ENCODE results near the gene PIGH. TPM values are rescaled to one million over a fixed set of nuclear protein-coding genes. Genes with fewer than 3 reads are reported as not detected.
"Not testable (repeated sequence)": the region's sequence is repeated elsewhere in the genome, so short reads cannot be mapped to it uniquely, and the experiment has no call there.

Gene PIGH
- total and polyA plus RNA-seq, 8 donors = 5.2 to 222 (median 21.0) TPM

- no peaks in the 10 kb centered on the region for H3K4me1 ChIP-seq
- WGBS, 5 donors = 88 to 96% (median 92%) methylated on average over 5 of the region's 5 CpGs
- no peaks in the 10 kb centered on the region for H3K36me3 ChIP-seq
- no peaks in the 10 kb centered on the region for H3K9me3 ChIP-seq
- DNase-seq = no peak
- no peak overlapping the region for H3K27ac ChIP-seq
- intact Hi-C loops (cut with DNase I; ENCODE audit: low total_unique reads) = no loop called here
- no peak overlapping the region for H3K4me3 ChIP-seq
- peaks cover 0 to 12% (median 0%) of the 10 kb centered on the region in 3 donors for H3K27me3 ChIP-seq
- TF ChIP-seq EP300 (IDR thresholded peaks at IDR 0.05) (no peak), POLR2AphosphoS5 (IDR thresholded peaks at IDR 0.05) (no peak), POLR2A (IDR thresholded peaks at IDR 0.05) (no peak), CTCF (IDR thresholded peaks at IDR 0.05) (no peak)
These were observed 7.6 kb upstream of the PIGH start for GRCh38 chr14:67607646-67608045.

- intact Hi-C loops (cut with DNase I; ENCODE audit: low total_unique reads) = no loop called here
- no peaks in the 10 kb centered on the region for H3K36me3 ChIP-seq
- H3K9me3 ChIP-seq = no peaks in the 10 kb centered on the region
- no peaks in the 10 kb centered on the region for H3K27me3 ChIP-seq
- H3K27ac ChIP-seq = no peak overlapping the region
- WGBS, 5 donors = 63 to 72% (median 69%) methylated on average over 5 of the region's 5 CpGs
- no peak for DNase-seq
- H3K4me1 ChIP-seq = peaks cover 5 to 20% (median 16%) of the 10 kb centered on the region in 4 donors
- TF ChIP-seq EP300 (IDR thresholded peaks at IDR 0.05) (no peak), CTCF (IDR thresholded peaks at IDR 0.05) (no peak), POLR2A (IDR thresholded peaks at IDR 0.05) (no peak), POLR2AphosphoS5 (IDR thresholded peaks at IDR 0.05) (no peak)
- H3K4me3 ChIP-seq = no peak overlapping the region
These were observed 3.0 kb upstream of the PIGH start for GRCh38 chr14:67602995-67603545.

- DNase-seq = no peak
- intact Hi-C loops (cut with DNase I; ENCODE audit: low total_unique reads) = no loop called here
- Histone ChIP-seq H3K27me3 (no peaks in the 10 kb centered on the region), H3K9me3 (no peaks in the 10 kb centered on the region), H3K36me3 (no peaks in the 10 kb centered on the region), H3K4me1 (peaks cover 5 to 26% (median 18%) of the 10 kb centered on the region in 4 donors), H3K4me3 (no peak overlapping the region), H3K27ac (no peak overlapping the region)
- TF ChIP-seq POLR2AphosphoS5 (IDR thresholded peaks at IDR 0.05) (no peak), EP300 (IDR thresholded peaks at IDR 0.05) (no peak), CTCF (IDR thresholded peaks at IDR 0.05) (no peak), POLR2A (IDR thresholded peaks at IDR 0.05) (no peak)
- WGBS, 5 donors = 60 to 70% (median 68%) methylated on average over 7 of the region's 7 CpGs
These were observed 2.0 kb upstream of the PIGH start for GRCh38 chr14:67602076-67602475.

- intact Hi-C loops (cut with DNase I; ENCODE audit: low total_unique reads); H3K27me3 ChIP-seq; H3K36me3 ChIP-seq; DNase-seq; H3K9me3 ChIP-seq: not testable (repeated sequence)
- H3K27ac ChIP-seq = peak overlapping the region; percentile 87 to 95 (median 89)
- H3K4me3 ChIP-seq = peak overlapping the region; percentile 69 to 98 (median 85)
- peaks cover 5 to 31% (median 18%) of the 10 kb centered on the region in 4 donors for H3K4me1 ChIP-seq
- WGBS, 5 donors = 86 to 93% (median 88%) methylated on average over 21 of the region's 21 CpGs
These were observed 500 bp upstream of the PIGH start for GRCh38 chr14:67600562-67600974.

- WGBS, 5 donors = 90 to 96% (median 93%) methylated on average over 2 of the region's 2 CpGs
- Histone ChIP-seq H3K4me1 (peaks cover under 1 to 26% (median 13%) of the 10 kb centered on the region in 4 donors), H3K27ac (no peak overlapping the region), H3K4me3 (no peak overlapping the region), H3K9me3 (no peaks in the 10 kb centered on the region), H3K36me3 (peaks cover 27 to 48% (median 42%) of the 10 kb centered on the region in 4 donors), H3K27me3 (no peaks in the 10 kb centered on the region)
- TF ChIP-seq POLR2A (IDR thresholded peaks at IDR 0.05) = no peak
- TF ChIP-seq POLR2AphosphoS5 (IDR thresholded peaks at IDR 0.05) = no peak
- no peak for TF ChIP-seq EP300 (IDR thresholded peaks at IDR 0.05)
- no peak for TF ChIP-seq CTCF (IDR thresholded peaks at IDR 0.05)
- intact Hi-C loops (cut with DNase I; ENCODE audit: low total_unique reads) = no loop called here
- no peak for DNase-seq
These were observed 4.7 kb downstream of the PIGH start for GRCh38 chr14:67595392-67595791.

- DNase-seq; H3K4me3 ChIP-seq; H3K27me3 ChIP-seq; intact Hi-C loops (cut with DNase I; ENCODE audit: low total_unique reads); H3K9me3 ChIP-seq; H3K27ac ChIP-seq: not testable (repeated sequence)
- WGBS, 5 donors = 0 to 46% (median 0%) methylated on average over 1 of the region's 1 CpG
- peaks cover 32 to 65% (median 59%) of the 10 kb centered on the region in 4 donors for H3K36me3 ChIP-seq
- peaks cover 0 to 18% (median 5%) of the 10 kb centered on the region in 4 donors for H3K4me1 ChIP-seq
These were observed 6.4 kb downstream of the PIGH start for GRCh38 chr14:67593650-67594049.
